ENCODE results near the gene PSD4.

PSD4 gene

DNA sequence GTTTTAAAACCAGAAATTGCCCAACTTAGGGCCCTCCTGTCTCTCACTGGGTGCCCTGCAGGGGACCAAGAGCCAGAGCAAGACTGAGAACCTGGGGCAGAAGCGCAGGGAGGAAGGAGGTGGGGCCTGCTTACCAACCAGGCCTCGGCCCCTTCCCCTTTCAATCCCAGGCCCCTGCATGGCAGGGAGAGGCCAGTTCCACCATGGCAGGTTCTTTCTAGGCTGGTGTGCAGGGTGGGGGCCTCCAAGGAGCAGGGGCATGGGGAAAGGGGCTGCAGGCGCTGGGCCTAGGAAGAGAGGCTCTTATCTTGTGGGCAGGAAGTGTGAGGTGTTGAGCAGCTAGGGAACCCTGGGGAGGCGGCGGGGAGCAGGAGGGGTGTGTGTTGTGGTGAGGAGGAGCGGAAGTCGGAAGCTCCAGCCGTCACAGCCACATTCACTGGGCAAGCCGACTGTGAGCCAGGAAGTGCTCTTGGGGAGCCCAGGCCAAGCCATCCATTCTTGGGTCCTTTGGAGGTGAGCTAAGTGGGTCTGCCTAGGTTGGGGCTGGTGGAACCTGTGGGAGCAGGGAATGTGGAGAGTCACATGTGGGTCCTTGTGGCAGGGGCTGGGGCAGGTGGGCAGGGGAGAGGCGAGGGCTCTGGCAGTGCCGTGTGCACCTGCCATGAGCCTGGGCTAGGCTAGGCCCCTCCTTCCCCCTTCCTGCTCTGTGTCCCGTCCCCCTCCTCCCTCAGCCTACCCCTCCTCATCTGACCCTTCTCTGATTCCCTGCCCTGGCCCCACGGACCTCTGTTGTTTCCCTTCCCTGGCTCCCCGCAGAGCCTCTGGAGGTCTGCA is at the start of gene PSD4:
TSS of gene PSD4 (plus strand) at position 430 of the 834 bp plus-strand sequence. CDS start 8,486 bp downstream, outside the sequence.
- DNase-seq, result no peak

DNA sequence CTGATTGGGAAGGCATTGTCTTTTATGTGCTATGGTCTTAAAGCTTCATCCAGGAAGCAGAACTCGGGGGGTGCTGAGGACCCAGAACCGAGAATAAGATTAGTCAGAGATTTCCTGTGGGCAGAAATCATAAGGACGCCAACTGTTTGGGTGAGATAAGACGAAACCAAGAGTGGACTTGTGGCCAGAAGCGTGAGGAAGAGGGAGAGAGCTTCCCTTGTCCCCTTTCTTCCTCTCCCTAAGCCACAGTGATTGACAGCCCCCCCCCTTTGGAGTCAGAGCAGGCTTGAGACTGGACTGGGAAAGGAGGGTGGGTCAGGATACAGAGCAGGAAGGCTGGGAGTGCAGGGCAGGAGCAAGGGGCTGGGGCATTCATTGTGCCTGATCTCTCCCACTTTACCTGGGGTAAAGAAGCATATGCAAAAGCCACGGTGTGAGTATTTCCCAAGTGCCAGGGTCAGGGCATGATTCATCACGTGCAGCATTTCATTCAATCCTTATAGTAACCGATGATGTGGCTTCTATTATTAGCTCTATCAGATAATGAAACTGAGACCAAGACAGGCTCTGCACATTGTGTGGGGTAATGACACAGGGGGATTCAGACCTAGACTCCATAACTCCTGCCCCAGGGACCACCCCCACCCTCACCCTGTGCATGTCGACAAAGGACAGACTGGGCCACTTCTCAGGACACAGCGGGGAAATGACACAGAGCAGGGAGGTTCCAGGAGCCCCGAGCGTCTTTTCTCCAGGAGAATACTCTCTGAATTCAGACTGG is 49.4 kb upstream of the PSD4 start:
- DNase-seq, result peak; percentile 62

DNA sequence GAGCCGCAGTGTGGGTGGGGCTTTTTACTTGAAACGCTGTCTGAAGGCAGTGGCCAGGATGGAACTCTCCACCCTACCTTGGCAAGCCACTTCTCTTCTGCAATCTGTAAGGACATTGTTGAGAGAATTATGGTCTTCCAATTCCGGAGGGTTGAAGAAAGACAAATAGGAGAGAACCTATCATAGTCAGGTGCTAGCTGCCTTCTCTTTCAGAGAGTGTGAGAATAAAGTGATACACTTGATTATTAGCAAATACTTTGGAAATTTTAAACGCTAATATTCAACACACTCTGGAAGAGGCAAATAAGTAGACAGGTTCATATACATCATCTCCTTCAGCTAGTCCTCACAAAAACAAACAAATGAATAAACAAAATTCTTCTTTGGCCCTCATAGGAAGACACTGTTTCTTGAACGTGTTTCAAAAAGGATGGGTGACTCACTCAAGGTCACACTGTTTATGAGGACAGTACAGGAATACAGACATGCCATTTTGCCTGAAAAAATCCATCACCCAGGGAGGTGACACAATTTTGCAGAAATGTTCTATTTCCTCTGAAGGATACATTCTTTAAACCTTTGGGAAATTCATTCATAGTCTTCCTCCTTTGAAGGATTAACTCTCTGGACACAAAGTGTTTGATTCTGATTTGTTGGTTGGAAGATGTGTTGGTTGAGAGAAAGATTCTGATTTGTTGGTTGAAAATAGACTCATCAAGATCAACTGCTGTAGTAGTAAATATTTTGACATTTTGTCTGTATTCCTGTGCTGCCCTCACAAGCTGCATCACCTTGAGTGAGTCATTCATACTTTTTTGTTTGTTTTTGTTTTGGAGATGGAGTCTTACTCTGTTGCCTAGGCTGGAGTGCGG is 48.6 kb upstream of the PSD4 start:
- DNase-seq, result peak; percentile 38

DNA sequence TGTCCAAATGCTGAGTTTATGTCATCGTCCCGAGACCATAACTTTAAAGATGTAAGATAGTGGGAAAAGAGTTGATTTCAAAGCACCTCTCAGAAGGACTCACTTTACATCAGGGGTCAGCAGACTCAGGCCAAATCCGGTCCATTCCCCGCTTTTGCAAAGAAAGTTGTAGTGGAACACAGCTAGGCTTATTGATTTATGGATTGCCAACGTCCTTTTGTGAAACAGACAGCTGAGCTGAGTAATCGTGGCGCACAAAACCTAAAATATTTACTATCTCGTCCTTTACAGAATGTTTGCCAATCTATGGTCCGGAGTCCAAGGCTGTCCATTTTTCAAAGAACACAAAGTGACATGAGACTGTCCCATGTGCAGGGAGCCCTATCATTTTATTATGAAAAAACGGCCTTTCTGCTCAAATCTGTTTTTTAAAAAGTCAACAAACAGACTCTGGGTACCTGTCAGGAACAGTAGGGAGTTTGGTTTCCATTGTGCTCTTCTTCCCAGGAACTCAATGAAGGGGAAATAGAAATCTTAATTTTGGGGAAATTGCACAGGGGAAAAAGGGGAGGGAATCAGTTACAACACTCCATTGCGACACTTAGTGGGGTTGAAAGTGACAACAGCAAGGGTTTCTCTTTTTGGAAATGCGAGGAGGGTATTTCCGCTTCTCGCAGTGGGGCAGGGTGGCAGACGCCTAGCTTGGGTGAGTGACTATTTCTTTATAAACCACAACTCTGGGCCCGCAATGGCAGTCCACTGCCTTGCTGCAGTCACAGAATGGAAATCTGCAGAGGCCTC is 46.7 kb upstream of the PSD4 start, which contains the start of gene IL1RN:
TSS of gene IL1RN (plus strand) at position 754 of the 801 bp plus-strand sequence. CDS start at position 781, 27 bp downstream.
- no peak for DNase-seq

DNA sequence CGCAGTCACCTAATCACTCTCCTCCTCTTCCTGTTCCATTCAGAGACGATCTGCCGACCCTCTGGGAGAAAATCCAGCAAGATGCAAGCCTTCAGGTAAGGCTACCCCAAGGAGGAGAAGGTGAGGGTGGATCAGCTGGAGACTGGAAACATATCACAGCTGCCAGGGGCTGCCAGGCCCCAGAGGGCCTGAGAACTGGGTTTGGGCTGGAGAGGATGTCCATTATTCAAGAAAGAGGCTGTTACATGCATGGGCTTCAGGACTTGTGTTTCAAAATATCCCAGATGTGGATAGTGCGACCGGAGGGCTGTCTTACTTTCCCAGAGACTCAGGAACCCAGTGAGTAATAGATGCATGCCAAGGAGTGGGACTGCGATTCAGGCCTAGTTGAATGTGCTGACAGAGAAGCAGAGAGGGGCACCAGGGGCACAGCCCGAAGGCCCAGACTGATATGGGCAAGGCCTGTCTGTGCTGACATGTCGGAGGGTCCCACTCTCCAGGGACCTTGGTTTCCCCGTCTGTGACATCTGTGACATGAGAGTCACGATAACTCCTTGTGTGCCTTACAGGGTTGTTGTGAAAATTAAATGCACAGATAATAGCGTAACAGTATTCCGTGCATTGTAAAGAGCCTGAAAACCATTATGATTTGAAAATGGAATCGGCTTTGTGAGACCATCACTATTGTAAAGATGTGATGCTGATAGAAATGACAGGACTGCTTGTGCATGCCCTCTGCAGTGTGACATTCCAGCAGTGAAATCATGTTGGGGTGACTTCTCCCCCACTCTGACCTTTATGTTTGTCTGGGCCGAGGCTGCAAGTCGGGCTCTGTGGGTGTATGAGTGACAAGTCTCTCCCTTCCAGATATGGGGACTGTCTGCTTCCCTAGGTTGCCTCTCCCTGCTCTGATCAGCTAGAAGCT is 45.9 kb upstream of the PSD4 start:
- no peak for DNase-seq

DNA sequence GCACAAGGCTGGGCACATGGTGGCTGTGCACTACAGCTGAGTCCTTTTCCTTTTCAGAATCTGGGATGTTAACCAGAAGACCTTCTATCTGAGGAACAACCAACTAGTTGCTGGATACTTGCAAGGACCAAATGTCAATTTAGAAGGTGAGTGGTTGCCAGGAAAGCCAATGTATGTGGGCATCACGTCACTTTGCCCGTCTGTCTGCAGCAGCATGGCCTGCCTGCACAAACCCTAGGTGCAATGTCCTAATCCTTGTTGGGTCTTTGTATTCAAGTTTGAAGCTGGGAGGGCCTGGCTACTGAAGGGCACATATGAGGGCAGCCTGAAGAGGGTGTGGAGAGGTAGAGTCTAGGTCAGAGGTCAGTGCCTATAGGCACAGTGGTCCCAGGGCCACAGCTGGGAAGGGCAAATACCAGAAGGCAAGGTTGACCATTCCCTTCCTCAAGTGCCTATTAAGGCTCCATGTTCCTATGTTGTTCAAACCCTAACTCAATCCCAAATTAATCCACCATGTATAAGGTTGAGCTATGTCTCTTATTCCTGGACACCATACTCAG is 44.2 kb upstream of the PSD4 start:
- no peak for DNase-seq

DNA sequence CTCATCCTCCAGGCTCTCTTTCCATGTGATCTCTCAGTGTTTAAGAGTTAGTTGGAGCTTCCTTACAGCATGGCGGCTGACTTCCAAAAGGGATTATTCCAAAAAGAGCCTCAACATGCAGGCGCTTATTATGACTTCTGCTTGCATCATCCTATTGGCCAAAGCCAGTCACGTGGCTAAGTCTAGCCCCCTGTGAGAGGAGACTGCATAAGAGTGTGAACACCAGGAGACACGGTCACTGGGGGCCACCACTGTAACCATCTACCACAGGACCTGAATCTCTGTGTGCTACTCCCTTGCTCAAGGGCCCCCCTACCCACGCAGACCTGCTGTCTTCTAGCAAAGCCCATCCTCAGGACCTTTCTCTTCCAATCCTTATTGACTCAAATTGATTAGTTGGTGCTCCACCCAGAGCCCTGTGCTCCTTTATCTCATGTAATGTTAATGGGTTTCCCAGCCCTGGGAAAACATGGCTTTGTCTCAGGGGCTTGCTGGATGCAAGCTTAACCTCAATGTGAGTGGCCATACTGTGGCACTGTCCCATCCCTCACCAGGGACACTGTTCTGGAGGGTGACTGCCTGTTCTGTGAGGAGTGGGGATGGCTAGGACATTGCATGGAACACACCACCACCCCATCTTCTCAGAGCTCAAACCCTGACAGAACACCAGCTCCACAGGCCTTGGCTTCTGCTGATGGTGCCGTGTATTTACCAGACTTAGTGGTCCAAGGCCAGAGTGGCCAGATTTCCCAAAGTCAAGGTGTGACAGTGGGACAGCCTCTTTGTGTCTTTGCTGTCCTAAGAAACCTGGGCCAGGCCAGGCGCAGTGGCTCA is 42.2 kb upstream of the PSD4 start:
- DNase-seq, result no peak

DNA sequence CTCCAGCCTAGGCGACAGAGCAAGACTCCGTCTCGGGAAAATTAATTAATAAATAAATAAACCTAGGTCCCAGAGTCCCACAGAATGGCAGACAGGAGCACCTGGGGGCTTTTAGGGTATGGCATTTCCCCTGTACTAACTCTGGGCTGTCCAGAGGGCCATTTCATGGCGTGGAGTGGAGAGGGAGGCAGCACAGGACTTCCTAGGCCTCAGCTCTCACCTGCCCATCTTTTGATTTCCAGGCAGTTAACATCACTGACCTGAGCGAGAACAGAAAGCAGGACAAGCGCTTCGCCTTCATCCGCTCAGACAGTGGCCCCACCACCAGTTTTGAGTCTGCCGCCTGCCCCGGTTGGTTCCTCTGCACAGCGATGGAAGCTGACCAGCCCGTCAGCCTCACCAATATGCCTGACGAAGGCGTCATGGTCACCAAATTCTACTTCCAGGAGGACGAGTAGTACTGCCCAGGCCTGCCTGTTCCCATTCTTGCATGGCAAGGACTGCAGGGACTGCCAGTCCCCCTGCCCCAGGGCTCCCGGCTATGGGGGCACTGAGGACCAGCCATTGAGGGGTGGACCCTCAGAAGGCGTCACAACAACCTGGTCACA is 41.3 kb upstream of the PSD4 start:
- DNase-seq, result no peak

DNA sequence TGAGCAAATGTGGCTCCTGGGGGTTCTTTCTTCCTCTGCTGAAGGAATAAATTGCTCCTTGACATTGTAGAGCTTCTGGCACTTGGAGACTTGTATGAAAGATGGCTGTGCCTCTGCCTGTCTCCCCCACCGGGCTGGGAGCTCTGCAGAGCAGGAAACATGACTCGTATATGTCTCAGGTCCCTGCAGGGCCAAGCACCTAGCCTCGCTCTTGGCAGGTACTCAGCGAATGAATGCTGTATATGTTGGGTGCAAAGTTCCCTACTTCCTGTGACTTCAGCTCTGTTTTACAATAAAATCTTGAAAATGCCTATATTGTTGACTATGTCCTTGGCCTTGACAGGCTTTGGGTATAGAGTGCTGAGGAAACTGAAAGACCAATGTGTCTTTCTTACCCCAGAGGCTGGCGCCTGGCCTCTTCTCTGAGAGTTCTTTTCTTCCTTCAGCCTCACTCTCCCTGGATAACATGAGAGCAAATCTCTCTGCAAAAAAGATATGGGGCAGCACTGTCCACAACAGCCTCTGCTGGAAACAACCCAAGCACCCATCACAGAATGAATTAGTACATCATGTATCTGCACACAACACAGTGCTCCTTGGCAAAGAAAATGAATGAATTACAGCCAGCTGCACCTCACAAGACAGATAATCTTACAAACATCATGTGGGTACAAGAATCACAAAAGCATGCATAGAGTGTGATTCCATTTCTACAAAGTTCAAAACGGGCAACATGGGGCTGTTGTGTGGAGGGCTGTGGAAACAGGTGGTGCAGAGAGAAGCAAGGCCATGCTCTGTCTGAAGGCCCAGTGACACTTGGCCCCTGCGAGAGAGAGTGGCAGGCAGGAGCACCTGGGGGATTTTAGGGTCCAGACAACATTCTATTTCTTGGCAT is 39.8 kb upstream of the PSD4 start:
- DNase-seq, result no peak

DNA sequence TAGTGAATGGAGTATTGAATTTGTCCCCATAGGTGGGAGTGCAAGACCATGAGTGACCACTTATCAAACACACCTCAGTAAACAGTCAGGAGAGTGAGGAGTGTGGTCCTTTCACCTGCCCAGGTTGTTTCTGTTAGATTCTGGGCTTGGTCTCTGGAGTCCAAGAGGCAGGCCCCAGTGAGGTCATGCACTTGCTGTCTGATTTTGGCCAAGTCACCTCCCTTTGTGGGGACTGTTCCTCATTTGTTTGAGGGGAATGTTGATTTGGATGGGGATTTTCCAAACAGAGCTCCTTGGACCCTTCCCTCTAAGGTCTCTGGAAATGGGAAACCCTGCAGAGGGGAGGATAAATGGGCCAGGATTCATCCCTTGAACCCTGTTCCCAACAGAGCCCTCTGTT is 39.1 kb upstream of the PSD4 start:
- DNase-seq, result no peak

DNA sequence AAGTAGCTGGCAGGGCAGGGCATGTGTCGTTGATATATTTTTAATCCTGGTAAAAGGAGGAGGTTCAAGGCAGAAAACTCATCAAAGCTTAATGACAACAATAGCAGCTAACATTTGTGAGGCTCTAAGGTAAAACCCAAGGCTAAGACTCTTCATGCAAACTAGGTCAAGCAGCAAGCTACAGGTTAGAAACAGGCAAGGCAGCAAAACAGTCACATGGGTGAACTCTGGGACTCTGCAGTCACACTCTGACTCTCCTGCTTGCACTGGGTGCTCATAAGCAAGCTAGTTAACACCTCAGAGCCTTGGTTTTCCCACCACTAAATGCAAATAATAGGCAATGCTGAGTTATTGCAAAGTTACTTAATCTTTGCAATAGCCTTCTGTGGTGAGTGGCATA is 38.5 kb upstream of the PSD4 start:
- no peak for DNase-seq

DNA sequence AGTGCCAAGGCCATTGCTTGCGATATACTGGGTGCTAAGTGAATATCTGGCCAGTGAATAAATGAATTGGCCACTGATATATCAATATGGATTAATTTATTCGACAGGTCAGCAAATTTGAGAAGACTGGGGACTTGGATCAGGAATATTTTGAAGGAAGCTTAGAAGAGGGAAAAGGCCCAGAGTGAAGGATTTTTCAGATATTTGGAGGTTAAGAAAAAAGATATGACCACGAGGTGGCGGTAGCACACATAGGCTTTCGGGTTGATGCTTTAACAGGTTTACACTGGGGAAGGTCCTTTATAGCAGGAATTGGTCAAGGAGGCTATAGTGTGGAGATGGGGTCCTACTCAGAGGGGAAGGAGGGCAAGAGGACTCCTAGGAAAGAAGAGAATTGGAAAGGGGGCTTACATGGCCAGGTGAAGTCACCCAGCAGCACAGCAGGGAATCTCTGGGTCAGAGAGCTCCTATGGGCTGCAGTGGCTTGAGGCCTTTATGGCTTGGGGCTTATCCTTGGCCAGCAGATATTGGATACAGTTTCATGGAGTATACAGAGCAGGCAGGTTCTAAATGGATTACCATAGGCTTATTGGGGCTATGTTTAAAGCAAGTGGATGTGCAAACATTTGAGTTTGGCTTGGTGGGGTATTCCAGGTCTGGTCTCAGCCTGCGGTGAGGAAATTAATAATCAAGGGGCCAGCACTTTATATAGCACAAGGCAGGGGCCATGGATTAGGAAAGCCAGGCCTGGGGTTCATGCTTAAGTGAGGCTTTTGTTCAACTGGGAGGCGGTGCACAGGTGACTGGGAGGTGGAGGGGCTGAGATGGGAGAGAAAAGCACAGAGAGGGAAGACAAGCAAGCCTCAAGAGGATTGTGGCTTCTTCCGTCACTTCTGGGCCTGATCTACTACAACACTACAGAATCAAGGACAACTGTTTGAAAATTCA is 36.7 kb upstream of the PSD4 start:
- peak; percentile 35 for DNase-seq

DNA sequence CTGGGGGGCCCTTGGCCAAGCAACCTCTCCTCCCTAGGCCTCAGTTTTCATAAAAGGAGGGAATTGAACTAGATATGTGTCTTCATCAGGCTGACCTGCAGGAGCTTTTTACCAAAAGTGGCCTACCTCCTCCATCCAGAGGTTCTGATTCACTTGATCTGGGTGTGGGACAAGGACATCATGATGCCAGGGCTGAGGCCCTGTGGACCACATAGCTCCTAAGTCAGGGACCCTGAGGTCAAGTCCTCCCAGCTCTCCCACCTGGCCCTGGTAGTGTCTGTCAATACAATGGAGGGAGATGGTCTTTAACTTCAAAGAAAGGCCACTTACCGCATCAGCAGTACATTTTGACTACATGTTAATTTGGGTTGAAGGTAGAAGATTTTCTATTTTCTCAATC is 35.9 kb upstream of the PSD4 start:
- no peak for DNase-seq

DNA sequence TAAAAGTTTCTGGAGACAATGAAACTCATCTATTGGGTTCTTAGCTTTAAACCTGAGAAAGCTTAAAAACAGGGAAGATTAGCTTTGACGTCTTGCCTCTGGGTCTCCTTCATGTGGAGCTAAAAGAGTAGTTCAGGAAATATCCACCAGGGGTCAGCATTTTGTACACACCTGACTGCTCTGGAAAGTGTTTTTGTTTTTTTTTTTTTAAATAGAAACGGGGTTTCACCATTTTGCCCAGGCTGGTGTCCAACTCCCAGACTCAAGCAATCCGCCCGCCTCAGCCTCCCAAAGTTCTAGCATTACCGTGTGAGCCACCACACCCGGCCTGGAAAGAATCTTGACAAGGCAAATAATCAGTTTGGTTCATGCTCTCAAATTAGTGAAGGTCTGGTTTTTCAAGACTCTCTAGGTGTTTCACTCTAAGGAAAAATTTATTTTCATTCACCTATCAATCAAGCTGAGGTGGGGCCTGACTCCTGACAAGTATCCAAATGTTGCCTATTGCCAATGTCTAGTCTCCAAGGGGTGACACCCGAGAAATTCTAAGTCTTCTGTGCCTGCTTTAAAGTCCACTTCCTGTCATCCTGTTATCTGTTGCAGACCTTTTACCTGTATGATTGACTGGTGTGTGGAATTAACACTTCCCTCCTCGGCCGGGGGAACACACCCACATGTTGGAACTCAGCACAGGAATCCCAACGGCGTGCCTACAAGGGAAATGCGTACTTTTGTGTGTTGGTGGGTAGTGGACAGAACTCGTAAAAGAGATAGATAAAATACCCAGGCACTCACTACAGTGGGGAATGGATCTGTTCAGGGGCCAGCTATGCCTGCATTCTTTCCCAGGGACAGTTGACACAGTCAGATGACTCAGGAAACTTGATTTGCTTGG is 35.1 kb upstream of the PSD4 start:
- DNase-seq, result peak; percentile 58

DNA sequence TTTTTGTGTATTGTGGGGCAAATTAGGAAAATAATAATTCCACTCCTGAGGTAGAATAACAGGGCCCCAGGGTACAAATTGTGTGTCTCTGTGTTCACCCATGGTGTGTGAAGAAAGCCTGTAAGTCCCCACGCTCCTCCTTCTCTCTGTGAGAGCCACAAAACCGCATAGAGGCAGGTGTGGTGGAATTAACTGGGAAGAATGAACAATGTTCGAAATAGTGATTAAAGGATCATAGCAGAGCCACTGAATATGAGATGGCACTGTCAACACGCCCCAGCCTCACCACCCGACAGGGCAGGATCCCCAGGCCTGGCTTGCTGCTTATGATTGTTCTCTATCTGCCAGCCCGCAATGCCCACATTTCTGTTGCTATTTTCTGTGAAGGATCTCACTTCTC is 32.3 kb upstream of the PSD4 start:
- no peak for DNase-seq

DNA sequence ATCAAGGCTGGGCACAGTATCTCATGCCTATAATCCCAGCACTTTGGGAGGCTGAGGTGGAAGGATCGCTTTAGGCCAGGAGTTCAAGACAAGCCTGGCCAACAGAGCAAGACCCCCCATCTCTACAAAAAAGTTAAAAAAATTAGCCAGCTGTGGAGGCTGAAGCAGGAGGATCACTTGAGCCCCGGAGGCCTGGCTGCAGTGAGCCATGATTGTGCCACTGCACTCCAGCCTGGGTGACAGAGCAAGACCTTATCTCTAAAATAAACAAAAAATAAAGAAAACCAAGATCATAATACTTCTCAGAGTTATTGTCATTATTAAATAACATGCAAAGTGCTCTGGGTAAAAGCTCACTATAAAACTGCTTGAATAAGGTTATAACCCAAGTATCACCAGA is 31.5 kb upstream of the PSD4 start:
- DNase-seq, result no peak

All from fibroblast of skin of right quadriceps (primary cell).